ENCODE data around the gene SPACA6.
A peak's percentile ranks its signal among the peaks of the same experiment; 100 is the strongest.
"Not testable (repeated sequence)": the region's sequence is repeated elsewhere in the genome, so short reads cannot be mapped to it uniquely, and the experiment has no call there.

GRCh38 chr19:51675911-51676565, 17.1 kb upstream of the SPACA6 start:
- TF ChIP-seq POLR2A, EP300, POLR2AphosphoS5 (IDR thresholded peaks at IDR 0.05): not testable (repeated sequence)
- TF ChIP-seq, protein P1, sequence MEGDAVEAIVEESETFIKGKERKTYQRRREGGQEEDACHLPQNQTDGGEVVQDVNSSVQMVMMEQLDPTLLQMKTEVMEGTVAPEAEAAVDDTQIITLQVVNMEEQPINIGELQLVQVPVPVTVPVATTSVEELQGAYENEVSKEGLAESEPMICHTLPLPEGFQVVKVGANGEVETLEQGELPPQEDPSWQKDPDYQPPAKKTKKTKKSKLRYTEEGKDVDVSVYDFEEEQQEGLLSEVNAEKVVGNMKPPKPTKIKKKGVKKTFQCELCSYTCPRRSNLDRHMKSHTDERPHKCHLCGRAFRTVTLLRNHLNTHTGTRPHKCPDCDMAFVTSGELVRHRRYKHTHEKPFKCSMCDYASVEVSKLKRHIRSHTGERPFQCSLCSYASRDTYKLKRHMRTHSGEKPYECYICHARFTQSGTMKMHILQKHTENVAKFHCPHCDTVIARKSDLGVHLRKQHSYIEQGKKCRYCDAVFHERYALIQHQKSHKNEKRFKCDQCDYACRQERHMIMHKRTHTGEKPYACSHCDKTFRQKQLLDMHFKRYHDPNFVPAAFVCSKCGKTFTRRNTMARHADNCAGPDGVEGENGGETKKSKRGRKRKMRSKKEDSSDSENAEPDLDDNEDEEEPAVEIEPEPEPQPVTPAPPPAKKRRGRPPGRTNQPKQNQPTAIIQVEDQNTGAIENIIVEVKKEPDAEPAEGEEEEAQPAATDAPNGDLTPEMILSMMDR (IDR thresholded peaks at IDR 0.05): peak in 2 of 7 experiments; percentile 11 to 35

Data from stomach (tissue), 4 donors.